Gastroesophageal sphincter (tissue), 3 donors: ENCODE results near the gene TBC1D25.

Source experiments
- POLR2A ChIP-seq, 2 donors: fragments of 450-650 bp; IDR thresholded peaks; one replicate each; pipeline ENCODE4 v1.6.1; 2017; ENCODE audit warnings: antibody characterized with exemption in 2 of 2, mild to moderate bottlenecking in 2 of 2, moderate library complexity in 1 of 2
- TF ChIP-seq, protein P1 (sequence below), 4 experiments: fragments of 200-600 bp in 2 of 4; fragments of 450-650 bp in 2 of 4; sonication (generic) in 1 of 4; IDR thresholded peaks; one replicate each; pipeline ENCODE4 v1.5.1; 2017 to 2019; ENCODE audit warnings: antibody characterized with exemption in 4 of 4, mild to moderate bottlenecking in 2 of 4, moderate library complexity in 2 of 4

DNA sequence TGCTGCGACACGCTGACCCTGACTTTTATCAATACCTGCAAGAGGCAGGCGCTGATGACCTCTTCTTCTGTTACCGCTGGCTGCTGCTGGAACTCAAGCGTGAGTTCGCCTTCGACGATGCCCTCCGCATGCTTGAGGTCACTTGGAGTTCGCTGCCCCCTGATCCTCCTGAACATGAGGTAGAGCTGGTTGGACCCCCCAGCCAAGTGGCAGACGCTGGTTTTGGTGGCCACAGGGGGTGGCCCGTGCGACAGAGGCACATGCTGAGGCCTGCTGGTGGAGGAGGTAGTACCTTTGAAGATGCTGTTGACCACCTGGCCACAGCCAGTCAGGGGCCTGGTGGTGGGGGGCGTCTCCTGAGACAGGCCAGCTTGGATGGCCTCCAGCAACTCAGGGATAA lies 20.5 kb downstream of the TBC1D25 start:
- TF ChIP-seq, protein P1, sequence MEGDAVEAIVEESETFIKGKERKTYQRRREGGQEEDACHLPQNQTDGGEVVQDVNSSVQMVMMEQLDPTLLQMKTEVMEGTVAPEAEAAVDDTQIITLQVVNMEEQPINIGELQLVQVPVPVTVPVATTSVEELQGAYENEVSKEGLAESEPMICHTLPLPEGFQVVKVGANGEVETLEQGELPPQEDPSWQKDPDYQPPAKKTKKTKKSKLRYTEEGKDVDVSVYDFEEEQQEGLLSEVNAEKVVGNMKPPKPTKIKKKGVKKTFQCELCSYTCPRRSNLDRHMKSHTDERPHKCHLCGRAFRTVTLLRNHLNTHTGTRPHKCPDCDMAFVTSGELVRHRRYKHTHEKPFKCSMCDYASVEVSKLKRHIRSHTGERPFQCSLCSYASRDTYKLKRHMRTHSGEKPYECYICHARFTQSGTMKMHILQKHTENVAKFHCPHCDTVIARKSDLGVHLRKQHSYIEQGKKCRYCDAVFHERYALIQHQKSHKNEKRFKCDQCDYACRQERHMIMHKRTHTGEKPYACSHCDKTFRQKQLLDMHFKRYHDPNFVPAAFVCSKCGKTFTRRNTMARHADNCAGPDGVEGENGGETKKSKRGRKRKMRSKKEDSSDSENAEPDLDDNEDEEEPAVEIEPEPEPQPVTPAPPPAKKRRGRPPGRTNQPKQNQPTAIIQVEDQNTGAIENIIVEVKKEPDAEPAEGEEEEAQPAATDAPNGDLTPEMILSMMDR (IDR thresholded peaks at IDR 0.05): no peak
- no peak for TF ChIP-seq POLR2A (IDR thresholded peaks at IDR 0.05)
